ENCODE measurements around the gene ECHS1. TPM values are rescaled to one million over a fixed set of nuclear protein-coding genes. Genes with fewer than 3 reads are reported as not detected.
A peak's percentile ranks its signal among the peaks of the same experiment; 100 is the strongest.
"Not testable (repeated sequence)": the region's sequence is repeated elsewhere in the genome, so short reads cannot be mapped to it uniquely, and the experiment has no call there.

The ECHS1 gene
- total RNA-seq, 6 experiments from 2014 or later, result 293 to 780 (median 436) TPM

- WGBS (ENCODE audit: insufficient coverage, low coverage, low lambda C conversion rate, missing lambda C conversion rate), result no CpG with 5 or more reads among the region's 17 CpGs
- Histone ChIP-seq H3K27ac (no peak overlapping the region), H3K4me1 (no peaks in the 10 kb centered on the region), H3K9me3 (no peaks in the 10 kb centered on the region), H3K4me3 (no peak overlapping the region), H3K27me3 (no peaks in the 10 kb centered on the region), H3K36me3 (no peaks in the 10 kb centered on the region)
- intact Hi-C loops (cut with DNase I), result loop anchor here in 1 of 2 donors (10.0 kb wide), 1 partner anchor 155 kb away; no protein-coding TSS in a partner anchor
- no peak for TF ChIP-seq POLR2A (IDR thresholded peaks at IDR 0.05)
- TF ChIP-seq CTCF (IDR thresholded peaks at IDR 0.05), result no peak
- no peak for ATAC-seq
- no peak for DNase-seq
Observed at GRCh38 chr10:133420028-133420427, 46.9 kb upstream of the ECHS1 start.

GRCh38 chr10:133419211-133419950, 46.2 kb upstream of the ECHS1 start:
- no peaks in the 10 kb centered on the region for H3K36me3 ChIP-seq
- WGBS (ENCODE audit: insufficient coverage, low coverage, low lambda C conversion rate, missing lambda C conversion rate), result 96% methylated on average over 7 of the region's 34 CpGs
- no peaks in the 10 kb centered on the region for H3K27me3 ChIP-seq
- ATAC-seq (no peak), DNase-seq (peak in 1 of 3 donors; percentile 46)
- H3K4me1 ChIP-seq, result no peaks in the 10 kb centered on the region
- no peaks in the 10 kb centered on the region for H3K9me3 ChIP-seq
- no peak overlapping the region for H3K4me3 ChIP-seq
- no peak overlapping the region for H3K27ac ChIP-seq
- TF ChIP-seq CTCF (IDR thresholded peaks at IDR 0.05), result no peak
- TF ChIP-seq POLR2A (IDR thresholded peaks at IDR 0.05), result no peak
- intact Hi-C loops (cut with DNase I), result no loop called here

DNA sequence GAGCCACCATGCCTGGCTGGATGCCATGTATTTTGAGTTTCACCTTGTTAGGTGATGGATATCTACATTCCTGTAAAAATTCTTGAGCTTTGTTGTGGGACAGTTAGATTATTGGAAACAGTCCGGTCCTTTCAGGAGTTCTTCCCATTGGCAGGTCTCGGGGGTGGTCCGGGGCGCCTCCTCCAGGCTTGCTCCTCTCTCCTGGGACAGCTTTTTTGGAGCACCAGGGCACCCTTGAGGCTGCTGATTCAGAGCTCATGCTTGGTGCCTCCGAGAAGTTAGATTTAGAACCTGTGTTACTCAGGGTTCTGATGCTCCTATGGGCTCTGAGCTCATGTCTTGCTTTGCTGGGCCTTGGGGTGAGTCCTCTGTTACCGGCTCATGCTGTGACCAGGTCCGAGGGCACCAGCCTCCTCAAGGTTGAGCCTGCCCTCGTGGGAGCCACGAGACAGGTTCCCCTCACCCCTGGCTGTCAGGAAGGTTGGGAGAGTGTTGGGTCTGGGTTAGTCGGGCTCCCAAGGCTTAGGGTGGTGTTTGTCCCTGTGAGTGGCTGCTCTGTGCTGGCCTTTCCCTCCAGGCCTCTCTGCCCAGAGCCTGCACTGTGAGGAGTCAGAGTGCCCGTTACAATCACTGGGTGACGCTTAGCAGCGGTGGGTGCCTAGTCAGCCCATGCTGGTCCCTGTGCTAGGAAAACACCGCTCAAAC, 45.3 kb upstream of the ECHS1 start:
- Histone ChIP-seq H3K4me3 (no peak overlapping the region), H3K27ac (no peak overlapping the region), H3K4me1 (no peaks in the 10 kb centered on the region), H3K27me3 (no peaks in the 10 kb centered on the region), H3K36me3 (peaks cover 0 to under 1% (median 0%) of the 10 kb centered on the region in 4 donors), H3K9me3 (no peaks in the 10 kb centered on the region)
- no peak for ATAC-seq
- 100% methylated on average over 1 of the region's 14 CpGs for WGBS (ENCODE audit: insufficient coverage, low coverage, low lambda C conversion rate, missing lambda C conversion rate)
- no peak for TF ChIP-seq CTCF (IDR thresholded peaks at IDR 0.05)
- no peak for TF ChIP-seq POLR2A (IDR thresholded peaks at IDR 0.05)
- DNase-seq, result no peak
- intact Hi-C loops (cut with DNase I), result no loop called here

DNA sequence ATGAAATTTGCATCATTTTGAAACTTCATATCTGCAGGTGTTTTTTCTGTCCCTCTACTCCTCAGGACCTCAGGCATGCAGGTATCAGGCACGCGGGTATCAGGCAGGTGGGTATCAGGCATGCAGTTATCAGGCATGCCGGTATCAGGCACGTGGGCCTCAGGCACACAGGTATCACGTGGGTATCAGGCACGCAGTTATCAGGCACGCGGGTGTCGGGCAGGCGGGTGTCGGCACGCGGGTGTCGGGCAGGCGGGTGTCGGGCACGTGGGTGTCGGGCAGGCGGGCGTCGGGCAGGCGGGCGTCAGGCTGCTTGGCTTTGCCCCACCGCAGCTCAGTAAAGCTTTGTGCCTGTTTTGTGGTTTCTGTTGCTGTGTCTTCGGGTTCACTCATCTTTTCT, 42.6 kb upstream of the ECHS1 start:
- H3K4me1 ChIP-seq, result no peaks in the 10 kb centered on the region
- H3K4me3 ChIP-seq, result no peak overlapping the region
- TF ChIP-seq POLR2A (IDR thresholded peaks at IDR 0.05) (no peak), CTCF (IDR thresholded peaks at IDR 0.05) (no peak)
- no peak overlapping the region for H3K27ac ChIP-seq
- intact Hi-C loops (cut with DNase I), result no loop called here
- no peaks in the 10 kb centered on the region for H3K27me3 ChIP-seq
- 99% methylated on average over 10 of the region's 25 CpGs for WGBS (ENCODE audit: insufficient coverage, low coverage, low lambda C conversion rate, missing lambda C conversion rate)
- peaks cover 0 to 11% (median 5%) of the 10 kb centered on the region in 4 donors for H3K36me3 ChIP-seq
- no peak for ATAC-seq
- peak in 1 of 3 donors; percentile 34 for DNase-seq
- H3K9me3 ChIP-seq, result peaks cover 0 to 20% (median 0%) of the 10 kb centered on the region in 4 donors

- Histone ChIP-seq H3K36me3 (peaks cover 0 to 13% (median 6%) of the 10 kb centered on the region in 4 donors), H3K9me3 (peaks cover 0 to 20% (median 0%) of the 10 kb centered on the region in 4 donors)
- H3K27ac ChIP-seq; H3K27me3 ChIP-seq; ATAC-seq; H3K4me1 ChIP-seq; DNase-seq; H3K4me3 ChIP-seq; intact Hi-C loops (cut with DNase I): not testable (repeated sequence)
- WGBS (ENCODE audit: insufficient coverage, low coverage, low lambda C conversion rate, missing lambda C conversion rate), result no CpG with 5 or more reads among the region's 23 CpGs
Observed at GRCh38 chr10:133414401-133414800, 41.2 kb upstream of the ECHS1 start.

Measured in right lobe of liver (tissue), 6 donors.